Right kidney (tissue), 1 donor: ENCODE data around the gene SCN5A.

Source experiments
- DNase-seq: peaks from one replicate; pipeline ENCODE4 v3.0.0-alpha.2; 2016

SCN5A gene

DNA sequence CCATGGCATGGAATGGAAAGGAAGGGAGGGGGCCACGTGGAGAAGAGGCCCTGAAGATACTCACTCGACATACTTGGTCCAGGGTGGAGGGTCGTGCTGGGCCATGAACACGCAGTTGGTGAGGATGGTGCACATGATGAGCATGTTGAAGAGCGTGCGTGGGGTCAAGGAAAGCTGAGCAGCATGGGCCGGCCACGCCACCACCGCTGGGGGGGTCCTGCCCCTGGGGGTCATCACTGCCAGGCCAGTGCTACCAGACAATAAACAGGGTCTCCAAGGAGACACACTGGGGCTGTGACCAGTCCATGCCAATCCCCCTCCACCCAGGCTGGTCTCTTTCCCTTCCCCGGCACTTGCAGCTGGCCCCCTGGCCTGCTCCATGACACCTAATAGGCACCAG is 27.2 kb downstream of the SCN5A start:
- DNase-seq, result no peak

DNA sequence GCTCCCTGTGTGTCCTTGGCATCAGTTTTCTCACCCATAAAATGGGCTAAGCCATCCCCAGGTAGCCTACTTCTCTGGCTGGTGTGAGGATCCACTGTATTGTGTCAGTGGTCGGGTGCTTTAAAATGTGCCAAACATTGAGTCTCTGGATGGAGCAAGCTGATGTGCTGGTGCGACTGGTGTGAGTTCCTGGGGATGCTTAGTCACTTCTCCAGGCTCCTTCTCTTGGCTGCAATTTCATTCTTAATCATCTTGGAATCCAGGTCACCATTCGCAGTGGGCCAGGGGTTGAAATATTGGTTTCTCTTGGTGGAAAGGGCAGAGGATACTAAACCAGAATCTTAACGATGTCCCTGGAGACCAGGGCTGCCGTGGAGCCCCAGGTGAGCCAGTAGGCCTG is 29.3 kb downstream of the SCN5A start:
- no peak for DNase-seq

DNA sequence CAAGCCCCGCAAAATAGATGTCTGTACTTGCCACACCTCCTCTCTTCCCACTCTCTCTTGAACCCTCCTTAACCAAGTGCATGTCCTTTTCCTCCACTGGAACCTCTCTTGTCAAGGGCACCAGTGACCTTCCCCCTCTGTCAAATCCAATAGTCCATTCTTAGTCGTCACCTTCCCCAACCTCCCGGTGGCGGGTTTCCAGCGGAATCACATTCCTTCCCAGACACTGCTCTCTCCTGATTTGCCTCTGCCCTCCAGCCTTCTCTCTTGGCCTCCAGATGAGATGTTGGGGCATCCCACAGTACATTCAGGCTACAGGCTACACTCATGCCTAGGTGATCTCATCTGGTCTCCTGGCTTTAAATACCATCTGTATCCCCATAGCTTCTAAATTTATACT is 31.1 kb downstream of the SCN5A start:
- DNase-seq, result no peak

DNA sequence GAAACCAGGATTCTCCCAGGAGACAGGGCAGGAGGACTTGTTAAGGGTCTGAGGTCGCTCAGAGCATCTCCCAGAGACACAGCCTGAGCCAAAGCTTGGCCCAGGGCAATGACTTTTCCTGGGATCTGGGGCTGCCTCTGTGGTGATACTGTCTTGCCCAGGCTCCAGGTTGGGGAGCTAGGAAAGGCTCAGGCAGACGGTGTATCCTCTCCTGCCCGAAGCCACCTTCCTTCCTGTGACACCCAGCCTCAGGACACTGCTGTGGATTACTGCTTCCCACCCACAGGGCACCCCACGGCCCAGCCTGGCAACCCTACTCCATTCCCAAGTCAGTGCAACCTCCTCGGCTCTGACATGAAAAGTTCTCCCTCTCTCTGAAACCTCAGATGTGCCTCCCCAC is 31.9 kb downstream of the SCN5A start:
- no peak for DNase-seq

DNA sequence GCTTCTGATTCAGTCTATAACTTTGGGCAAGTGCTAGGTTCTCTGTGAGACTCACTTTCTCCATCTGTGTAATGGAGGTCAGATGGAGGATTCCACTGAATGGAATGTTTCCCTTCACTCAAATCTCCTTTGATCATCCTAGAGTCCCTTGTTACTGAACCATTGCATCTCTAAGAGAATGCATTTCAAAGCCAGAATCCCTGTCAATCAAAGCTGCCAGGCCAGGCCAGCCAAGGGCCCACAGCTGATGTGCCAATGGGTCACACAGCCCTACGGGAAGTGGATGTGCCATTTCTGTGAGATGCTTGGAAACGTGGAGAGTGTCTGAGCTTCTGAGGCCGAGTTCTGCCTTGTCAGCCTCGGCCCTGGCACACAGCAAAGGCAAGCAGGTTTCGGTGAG is 32.4 kb downstream of the SCN5A start:
- DNase-seq, result no peak

DNA sequence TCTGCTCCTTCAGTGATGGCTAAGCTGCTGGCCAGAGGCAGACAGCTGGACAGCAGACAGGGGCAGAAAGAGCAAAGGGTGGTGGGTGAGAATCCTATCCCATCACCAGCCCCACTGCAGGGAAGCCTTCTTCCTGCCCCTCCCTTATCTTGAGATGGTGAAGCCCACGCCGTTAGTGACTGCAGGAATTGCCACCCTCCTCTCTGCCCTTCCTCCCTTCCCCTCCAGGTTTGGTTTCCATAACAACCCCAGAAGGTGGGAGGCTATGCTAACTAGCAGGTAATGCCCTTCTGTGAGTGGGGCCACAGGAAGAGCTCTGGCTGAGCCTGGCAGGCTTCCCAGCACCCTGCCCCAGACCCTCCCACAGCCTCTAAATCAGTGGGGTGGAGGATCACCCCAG is 32.8 kb downstream of the SCN5A start:
- no peak for DNase-seq

DNA sequence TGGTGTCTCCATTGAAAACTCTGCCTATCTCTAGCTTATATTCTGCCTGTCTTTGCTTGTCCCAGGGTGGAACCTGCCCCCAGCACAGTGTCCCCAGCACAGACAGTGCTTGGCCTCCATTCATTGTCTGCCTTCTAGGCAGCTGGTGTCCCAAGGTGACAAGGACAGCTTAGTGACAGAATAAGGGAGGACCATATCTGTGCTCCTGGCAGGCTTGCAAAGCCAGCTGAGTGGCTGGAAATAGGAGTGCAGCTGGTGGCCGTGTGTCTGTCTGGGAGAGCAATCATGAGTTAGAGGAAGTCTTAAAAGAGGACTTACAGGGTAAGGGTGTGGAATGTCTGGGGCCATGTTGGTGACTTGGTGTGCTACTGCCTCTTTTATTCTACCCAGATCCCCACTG is 33.4 kb downstream of the SCN5A start:
- no peak for DNase-seq

DNA sequence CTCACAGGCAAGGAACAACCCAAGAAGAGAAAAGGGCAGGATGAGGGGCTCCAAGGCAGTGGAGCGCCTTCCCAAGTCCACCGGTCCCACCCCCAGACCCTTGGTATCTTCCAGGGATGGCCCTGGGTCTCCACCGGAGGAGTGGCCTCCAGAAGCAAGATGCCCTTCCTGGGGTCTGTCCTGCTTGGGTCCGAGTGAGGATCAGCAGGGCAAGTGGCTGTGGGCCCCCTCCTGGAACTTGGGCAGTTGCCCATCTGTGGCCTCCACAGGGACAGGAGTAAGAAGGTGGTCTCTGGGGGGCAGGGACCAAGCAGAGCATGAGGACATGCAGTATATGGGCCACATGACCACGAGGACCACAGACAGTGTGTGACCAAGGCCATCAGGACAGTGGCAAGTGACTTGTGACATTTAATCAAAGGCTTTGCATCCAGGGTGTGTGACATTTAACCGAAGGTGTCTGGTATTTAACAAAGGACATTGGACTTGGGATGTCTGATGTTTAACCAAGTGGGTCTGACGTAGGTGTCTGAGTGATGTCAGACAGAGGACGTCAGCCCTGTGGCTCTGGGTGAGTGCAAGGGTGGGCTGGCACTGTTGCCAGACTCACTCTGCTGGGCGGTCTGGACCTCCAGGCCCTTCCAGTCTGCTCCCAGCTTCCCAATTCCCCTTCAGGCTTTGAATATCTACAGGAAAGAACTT is 34.7 kb downstream of the SCN5A start:
- no peak for DNase-seq

DNA sequence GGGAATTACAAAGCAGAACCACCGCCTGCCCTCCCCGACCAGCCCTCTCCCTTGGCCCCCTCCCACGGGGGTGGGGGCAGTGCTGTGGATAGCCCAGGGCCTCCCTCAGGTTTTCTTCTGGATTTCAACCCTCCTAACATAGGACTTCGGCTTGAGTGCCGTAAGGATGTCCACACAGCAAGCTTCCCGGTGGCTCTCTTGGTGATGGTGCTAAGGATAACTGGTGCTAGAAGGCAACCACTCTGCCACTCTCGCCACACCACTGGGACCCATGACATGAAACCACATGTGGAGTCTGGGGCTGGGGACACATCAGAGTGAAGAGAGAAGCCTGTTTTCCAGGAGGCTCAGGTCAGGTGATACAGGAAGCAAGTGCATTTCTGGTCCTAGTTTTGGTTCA is 35.4 kb downstream of the SCN5A start:
- no peak for DNase-seq

DNA sequence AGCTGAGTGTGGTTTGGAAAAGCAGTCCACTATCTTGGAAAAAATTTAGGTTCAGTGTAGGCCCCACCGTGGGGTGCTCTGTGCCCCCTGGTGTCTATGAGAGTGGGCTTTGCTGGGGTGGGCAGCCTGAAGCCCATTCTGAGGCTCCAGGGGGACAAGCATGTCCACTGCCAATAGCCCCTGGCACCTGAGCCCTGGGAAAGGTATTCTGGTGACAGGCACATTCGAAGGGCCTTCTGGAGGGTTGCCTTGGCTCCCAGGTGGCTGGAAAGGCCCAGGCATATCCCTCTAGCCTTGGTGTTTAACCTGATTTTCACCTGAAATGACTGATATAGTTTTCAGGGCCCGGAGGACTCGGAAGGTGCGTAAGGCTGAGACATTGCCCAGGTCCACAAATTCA is 36.1 kb downstream of the SCN5A start:
- DNase-seq, result no peak

DNA sequence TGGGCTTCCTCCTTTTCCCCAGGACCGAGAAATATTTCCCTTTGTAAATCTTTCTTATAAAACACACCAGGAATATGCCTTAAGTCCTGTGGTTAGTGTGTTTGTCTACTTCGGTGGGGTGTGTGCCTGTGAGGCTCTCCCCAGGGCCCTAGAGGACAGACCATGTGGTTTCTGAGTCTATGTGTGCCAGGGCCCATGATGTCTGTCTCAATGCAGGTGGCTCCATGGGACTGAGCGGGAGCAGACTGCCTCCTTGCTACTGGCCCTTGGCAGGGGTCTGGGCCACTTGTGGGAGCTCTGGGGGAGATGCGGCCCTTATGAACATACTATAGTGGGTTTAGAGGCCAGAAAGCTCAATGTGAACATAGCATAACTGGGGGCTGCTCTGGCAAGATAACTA is 37.6 kb downstream of the SCN5A start:
- no peak for DNase-seq

DNA sequence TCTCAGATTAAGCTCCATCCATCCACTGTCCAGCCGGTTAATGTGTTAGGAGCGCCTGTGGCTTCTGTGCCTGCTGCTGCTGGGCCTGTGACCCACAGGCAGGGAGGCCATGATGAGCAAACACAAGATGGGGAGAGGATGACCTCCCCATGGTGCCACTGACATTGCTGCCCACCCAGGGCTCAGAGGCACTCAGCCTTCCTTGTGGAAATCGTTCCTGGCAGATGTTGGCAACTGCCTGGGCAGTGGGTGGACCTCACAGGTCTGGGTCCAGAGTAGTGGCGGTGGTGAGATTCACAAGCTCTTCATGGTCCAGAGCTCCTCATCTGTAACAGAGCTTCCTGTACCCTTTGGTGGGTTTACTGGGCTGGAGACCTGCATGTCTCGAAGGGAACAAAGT is 38.6 kb downstream of the SCN5A start:
- DNase-seq, result no peak

DNA sequence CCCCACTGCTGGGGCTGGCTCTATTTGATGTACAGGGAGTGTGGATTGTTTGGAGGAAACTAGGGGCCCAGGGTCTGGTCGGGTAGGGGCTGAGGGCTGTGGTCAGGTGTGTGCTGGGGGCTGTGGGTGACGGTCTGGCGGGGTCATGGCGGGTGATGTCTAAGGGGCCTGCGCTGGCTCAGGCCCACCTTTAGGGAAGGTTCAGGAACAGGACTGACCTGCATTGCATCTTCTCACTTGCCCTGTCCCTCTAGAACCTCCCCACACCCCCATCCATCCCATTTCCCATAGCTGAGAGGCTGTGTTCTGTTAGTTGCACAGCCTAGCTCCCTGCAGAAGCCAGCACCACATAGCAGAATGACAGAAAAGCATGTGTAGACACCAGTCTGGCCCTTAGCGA is 39.1 kb downstream of the SCN5A start:
- DNase-seq, result no peak

DNA sequence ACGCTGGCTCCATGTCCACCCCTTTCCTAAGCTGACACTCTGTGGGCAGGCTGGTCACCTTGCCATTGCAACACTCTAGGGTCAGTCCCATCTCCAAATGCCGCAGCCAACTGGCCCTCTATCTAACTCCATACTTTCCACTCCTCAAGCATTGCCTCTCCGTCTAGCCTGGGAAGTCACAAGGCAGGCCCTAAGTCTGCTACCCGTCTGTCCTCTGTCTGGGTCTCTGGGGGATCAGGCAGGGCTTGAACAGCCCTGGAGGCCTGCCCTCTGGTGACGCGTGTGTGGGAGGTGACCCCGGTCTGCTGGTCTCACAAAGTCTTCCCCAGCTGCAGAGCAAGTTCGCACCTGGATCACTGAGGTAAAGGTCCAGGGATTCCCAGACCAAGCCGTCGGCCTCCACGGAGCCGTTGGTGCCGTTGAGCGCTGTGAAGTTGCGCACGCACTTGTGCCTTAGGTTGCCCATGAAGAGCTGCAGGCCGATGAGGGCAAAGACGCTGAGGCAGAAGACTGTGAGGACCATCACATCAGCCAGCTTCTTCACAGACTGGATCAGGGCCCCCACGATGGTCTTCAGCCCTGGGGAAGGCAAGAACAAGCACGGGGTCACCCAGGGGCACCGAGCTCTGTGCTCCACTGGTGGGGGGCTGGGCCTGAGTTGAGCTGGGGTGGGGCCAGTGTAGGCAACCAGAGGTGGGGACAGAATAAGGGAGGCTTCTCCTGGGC is 39.9 kb downstream of the SCN5A start:
- DNase-seq, result no peak

DNA sequence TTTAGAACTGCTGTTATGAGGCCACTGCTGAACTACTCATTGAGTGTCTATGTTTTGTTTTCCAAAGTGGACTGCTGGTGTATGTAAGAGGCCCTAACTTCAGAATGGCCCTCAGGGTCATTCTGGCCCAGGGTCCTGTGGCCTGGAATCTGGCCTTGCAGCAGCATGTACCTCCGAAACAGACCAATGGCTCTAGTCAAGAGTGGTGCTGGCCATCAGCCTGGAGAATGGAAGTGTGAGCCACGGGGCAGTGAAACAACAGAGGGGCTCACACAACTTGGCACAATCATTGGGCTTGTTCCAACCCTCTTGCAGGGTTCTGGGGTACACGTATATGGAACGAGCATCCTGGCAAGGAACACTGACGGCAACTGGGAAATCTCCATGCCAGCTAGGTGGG is 40.5 kb downstream of the SCN5A start:
- no peak for DNase-seq

DNA sequence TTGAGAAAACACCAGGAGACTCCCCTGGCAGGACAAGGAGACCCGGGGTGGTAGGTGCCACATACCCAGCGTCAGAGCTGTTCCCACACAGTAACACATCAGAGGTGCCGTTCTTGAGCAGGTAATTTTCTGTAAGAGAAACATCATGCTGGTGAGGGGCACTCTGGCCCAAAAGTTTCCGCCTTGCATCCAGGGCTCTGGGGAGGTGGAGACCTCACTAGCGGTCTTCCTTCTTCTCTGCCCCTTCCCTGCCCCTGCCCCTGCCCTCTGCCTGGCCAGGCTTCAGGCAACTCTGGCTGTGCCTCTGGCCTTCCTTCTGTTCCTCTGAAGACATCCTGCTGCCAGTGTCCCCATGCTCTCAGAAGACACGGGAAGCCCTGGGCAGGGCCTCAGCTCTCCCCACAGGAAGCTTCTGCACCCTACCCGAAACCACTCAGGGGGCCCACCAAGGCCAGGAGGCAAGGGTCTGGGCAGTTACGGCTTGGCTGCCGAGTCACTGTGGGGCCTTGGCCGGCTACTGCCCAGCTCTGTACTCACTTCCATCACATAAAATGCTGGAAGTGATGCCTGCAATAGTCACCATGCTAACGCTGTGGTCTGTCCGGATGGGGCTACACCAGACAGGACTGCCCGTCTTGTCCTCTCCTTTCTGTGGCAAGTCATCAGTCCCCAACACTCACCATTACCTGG is 41.3 kb downstream of the SCN5A start:
- no peak for DNase-seq

DNA sequence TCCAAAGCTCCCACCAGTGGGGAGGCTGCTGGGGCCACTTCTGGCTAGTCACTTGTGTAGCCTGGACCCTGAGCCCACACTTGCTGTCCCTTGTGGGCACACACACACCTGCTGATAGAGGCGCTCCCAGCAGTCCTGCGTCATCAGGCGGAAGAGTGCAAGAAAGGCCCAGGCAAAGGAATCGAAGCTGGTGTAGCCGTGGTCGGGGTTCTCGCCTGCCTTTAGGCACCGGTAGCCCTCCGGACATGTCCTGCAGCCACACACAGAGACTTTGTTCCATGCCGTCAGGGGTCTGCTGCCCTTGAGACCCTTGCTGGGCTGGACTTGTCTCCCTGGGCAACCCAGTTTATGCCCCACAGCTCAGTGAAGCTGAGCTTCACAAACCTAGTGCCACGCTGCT is 42.9 kb downstream of the SCN5A start:
- DNase-seq, result no peak

DNA sequence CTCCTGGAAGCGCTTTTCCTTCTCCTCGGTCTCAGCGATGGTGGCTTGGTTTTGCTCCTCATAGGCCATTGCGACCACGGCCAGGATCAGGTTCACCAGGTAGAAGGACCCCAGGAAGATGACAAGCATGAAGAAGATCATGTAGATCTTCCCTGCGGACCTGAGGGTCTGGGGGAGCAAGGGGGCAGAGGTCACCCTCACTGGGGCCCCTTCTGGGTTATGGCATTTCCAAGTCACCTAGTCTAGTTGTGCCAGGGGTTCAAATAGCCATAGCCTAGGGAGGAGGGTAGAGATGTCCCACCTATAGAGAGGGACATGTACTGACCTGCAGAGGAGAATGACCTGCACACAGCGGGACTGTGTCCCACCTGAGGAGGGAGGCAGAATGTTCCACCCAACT is 43.5 kb downstream of the SCN5A start:
- DNase-seq, result no peak

DNA sequence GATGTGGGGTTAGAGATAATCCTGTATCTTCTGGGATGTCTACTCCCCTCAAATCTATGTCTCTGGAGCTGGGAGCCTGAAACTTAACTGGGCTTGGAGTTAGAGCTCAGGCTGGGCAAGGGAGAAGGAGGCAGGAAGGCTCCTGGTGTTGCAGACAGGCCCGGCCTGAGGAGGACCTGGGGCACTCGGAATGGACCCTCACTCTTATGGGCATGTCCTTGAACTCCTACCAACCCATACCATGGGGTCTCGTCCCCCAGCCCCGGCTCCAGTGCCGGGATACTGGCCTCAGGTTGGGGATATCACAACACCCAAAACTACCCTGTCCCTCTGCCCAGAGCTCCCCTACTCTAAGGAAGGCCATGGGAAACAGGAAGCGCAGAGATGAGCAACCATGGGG is 45.2 kb downstream of the SCN5A start:
- no peak for DNase-seq

DNA sequence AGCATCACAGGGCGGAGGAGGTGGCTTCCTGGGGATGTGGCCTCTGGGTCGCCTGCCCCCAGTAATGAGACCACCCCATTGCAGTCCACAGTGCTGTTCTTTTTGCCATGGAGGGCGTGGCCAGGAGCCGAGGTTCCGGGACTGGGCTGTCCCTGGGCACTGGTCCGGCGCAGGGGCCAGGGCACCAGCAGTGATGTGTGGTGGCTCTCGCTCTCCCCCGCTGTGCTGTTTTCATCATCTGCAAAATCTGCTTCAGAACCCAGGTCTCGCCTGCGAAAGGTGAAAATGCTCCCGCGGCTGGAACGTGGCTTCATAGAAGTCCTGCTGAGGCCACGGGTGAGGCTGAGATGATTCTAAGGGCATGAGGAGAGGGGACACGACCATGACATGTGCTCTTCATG is 45.8 kb downstream of the SCN5A start:
- no peak for DNase-seq

DNA sequence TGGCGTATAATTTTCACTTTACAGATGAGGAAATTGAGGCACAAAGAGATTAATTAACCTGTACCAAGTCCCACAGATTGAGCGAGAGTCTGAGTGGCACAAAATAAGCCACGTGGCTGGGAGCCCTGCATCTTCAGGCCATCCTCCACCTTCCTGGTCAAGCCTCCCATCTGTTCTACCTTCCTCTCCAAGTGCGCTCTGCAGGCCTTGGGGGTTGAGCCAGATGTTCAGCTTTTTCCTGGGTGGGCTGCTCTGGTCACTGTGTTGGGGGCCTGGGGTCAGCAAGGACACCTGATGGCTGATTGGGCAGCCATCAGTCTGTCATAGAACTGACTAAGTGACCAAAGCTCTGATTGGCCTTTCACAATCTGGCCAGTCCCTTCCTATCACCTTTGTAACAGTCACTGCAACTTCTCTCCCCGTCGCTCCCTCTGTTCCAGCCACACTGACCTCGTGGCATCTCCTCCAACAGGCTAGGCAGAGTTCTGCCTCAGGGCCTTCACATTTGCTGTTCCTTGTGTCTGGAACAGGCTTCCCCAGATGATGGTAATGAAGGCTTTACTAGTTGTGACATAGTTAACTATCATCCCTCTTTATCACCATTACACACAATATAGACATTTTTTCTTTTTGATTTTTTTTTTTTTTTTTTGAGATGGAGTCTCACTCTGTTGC is 46.8 kb downstream of the SCN5A start:
- no peak for DNase-seq

DNA sequence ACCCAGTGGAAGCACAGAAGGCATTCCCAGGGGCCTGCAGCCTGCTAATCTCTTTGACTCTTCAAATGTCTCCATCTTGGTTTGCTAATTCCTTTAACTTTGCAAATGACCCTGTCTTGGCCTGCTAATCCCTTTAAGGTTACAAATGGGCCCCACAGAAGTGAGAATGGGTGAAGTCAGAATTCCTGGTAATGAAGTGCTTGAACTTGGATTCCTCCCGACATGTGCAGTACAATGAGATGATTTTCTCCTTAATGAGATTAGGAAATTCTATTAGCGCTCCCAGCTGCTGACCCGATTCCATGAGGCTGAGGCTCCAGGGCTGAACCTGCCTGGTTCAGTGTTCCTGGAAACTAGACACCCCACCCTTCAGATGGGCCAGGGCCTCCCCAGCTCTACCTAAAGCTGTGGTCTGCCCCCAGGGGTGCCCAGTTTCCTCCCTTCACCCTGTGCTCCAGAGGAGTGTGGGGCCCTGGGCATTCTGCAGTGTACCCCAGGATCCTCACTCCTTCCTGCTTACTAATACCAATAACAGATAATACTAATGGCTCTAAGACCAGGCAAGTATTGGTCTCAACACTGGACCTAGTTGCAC is 47.4 kb downstream of the SCN5A start:
- DNase-seq, result no peak

DNA sequence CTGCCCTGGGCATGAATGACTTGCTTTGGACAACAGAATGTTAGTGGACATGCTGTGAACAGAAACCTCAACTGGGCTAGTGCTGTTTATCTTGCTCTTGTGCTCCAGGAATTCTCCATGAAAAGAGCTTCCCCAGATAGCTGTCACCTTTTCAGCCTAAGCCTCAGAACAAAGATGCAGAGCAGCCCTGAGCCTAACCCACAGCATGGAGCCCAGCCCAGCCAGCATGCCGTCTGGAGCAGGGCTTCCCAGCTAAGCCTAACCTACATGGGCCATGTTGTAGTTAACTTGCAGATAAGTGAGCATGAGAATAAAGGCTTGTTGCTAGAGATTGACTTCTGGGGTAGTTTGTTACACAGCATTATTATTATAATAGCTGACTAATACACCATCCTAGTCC is 48.9 kb downstream of the SCN5A start:
- no peak for DNase-seq
